HG02981 (cell line): Measurements from ENCODE around the gene MIPOL1.
"Not testable (repeated sequence)": the region's sequence is repeated elsewhere in the genome, so short reads cannot be mapped to it uniquely, and the experiment has no call there.

Experiments used
- ATAC-seq: cut with Tn5 transposase; IDR thresholded peaks from one replicate; pipeline ENCODE4 v1.9.1; 2021; ENCODE audit warnings: mild to moderate bottlenecking, moderate library complexity; ENCODE audit not compliant: unreplicated experiment

The MIPOL1 gene

DNA sequence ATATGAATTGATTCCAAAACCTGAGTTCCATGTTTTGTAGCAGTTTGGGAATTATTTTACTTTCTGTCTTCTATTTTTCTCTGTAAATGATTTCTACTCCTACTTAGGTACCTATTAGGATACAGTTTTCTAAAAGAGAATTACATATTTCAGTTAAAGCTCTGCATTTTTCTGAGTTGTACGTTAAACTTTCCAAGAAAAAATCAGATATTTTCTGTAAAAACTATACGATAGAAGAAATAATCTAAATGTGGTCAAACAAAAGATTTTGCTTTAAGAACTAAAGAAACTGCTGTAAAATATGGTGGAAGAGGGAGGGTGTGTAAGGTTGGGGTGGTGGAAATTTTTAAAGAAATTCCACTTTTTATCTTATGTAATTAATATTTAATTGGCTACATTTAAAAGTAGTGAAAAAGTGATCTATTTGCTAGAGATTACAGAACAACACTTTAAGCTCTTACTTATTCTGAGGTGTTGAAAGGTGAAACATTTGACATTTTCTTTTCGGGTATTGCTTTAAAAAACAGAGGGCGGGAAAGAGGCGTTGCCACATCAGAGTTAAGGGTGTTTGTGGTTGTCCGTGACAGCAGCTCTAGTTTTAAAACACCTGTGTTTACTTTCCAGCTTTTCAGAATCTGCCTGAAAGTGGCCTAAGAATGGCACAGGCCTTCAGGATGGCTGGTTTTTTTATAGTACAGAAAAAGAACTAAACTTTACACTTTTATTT is 187.3 kb downstream of the MIPOL1 start:
- ATAC-seq = no peak

- ATAC-seq = not testable (repeated sequence)
Observed at GRCh38 chr14:37397157-37397940, 199.6 kb downstream of the MIPOL1 start.

DNA sequence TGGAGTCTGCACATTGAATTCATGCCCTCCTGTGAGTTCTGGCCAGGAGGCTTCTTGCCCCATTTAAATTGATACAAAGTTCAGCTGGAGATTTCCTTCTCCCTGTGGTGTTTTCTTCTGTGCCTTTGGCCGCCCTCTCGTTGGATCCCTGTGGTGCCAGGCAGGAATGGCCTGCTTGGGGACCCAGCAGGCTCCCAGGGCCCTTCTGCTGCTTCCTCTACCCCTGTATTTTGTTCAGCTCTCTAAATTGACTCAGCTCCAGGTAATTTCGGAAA is 200.1 kb downstream of the MIPOL1 start:
- ATAC-seq = no peak

- no peak for ATAC-seq
Observed at GRCh38 chr14:37399517-37399916, 201.8 kb downstream of the MIPOL1 start.

- no peak for ATAC-seq
Observed at GRCh38 chr14:37401093-37401492, 203.4 kb downstream of the MIPOL1 start.

GRCh38 chr14:37403626-37404025 is 205.9 kb downstream of the MIPOL1 start:
- ATAC-seq = no peak

- ATAC-seq = no peak
Observed at GRCh38 chr14:37406095-37406494, 208.4 kb downstream of the MIPOL1 start.

GRCh38 chr14:37411079-37411735 is 213.5 kb downstream of the MIPOL1 start:
- no peak for ATAC-seq

DNA sequence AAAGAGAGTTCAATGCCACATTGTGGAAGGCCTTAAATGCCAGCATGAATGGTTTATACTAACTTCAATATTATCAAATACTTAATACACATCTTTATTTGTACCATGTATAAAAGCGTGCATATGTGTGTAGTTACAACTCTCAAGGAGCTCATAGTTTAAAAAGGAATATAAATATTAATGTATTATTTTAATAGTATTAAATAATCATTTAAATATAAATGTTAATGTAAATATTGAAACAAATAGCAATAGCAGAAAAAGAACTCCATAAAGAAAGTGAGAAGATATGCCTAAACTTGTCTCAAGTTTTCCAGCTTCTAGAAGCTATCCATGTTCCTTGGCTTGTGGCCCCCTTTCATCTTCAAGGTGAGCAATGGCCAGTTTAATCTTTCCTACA is 215.3 kb downstream of the MIPOL1 start:
- no peak for ATAC-seq

DNA sequence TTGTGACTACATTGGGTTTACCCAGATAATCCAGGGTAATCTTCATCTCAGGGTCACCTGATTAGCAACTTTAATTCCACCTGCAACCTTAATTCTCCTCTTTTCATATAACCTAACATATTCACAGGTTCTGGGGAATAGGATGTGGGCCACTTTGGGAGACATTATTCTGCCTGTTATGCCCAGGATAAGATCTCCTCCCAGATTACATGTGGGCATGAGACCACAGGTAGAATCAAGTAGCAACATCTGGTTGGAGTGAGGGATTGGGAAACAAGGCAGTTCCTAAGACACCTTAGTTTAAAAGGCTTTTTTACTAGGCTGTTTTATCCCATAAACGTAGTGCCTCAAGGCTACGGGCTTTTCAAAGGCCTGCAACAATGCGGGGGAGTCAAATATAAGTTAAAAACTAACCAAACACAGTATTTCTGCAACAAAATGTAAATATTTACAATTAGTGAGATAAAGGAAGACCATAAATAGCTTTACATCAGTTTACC is 215.8 kb downstream of the MIPOL1 start:
- ATAC-seq = no peak

GRCh38 chr14:37416264-37416663 is 218.5 kb downstream of the MIPOL1 start:
- ATAC-seq = no peak

DNA sequence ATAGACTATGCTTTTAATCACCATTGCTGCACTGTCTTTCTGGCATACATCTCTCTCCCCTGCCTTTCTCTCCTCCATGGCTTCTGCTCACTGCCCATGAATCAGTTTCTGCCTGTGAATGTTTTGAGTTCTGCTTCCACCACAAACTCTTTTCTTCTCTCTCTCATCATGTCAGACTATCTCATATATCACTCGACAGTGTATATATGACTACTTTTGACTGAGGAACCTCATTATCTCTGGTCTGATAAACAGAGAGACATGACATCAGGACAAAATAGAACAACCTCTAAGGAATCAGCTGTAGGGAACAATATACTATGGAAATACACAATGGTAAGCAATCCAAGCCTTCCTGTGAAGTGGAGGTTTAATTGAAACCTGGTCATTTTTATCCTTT is 219.4 kb downstream of the MIPOL1 start:
- no peak for ATAC-seq

- ATAC-seq = no peak
Observed at GRCh38 chr14:37417833-37418232, 220.1 kb downstream of the MIPOL1 start.

GRCh38 chr14:37420622-37421021 is 222.9 kb downstream of the MIPOL1 start:
- no peak for ATAC-seq

GRCh38 chr14:37422319-37422718 is 224.6 kb downstream of the MIPOL1 start:
- ATAC-seq = no peak

DNA sequence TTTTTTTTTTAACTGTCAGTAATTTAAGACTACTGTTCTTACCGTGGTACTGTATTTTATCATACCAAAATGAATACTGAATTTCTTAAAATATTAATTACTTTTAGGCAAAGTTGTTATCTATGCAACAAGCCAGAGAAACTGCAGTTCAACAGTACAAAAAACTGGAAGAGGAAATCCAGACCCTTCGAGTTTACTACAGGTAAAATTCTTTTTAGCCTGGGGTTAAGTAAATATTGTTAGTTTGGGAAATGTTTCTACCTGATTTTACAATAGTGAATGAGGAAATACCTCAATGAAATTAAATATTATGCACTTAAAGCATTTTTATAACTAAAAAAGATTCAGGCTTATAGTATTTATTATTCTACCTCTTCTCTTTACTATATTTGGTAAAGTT is 225.0 kb downstream of the MIPOL1 start:
- no peak for ATAC-seq

GRCh38 chr14:37428954-37429353 is 231.2 kb downstream of the MIPOL1 start:
- no peak for ATAC-seq

DNA sequence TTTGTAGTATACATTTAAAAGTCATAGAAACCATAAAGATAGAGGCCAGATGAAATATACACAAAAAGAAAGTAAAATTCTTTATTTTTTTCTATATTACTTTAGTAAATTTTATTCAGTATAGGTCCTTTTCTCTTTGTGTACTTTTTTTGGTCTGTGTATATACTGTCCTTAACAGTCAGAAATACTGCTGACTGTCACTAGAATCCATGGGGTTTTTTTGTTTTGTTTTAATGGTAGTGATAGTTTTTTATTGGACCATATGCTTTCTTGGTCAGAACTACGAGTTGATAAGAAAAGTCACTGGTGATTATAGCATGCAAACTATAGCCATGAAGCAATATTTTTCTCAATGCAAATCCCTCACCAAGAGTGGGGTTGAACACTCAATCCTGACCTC is 231.9 kb downstream of the MIPOL1 start:
- ATAC-seq = no peak

DNA sequence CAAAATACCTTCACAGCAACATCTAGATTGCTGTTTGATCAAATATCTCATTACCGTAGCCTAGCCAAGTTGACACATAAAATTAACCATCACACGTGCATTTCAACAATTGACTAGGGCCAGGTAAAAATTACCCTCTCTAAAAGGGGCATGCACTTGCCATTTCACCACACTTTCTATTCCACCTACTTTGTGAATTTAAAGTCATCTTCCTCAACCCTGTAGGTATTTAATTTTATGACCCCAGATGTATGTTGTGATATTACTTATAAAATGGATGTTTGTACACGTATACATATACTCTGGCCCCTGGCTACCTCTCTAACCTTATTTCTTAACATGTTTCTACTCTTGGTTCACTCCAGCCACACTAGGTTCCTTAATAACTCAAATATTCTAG is 237.1 kb downstream of the MIPOL1 start:
- no peak for ATAC-seq

GRCh38 chr14:37436519-37436918 is 238.8 kb downstream of the MIPOL1 start:
- ATAC-seq = no peak

DNA sequence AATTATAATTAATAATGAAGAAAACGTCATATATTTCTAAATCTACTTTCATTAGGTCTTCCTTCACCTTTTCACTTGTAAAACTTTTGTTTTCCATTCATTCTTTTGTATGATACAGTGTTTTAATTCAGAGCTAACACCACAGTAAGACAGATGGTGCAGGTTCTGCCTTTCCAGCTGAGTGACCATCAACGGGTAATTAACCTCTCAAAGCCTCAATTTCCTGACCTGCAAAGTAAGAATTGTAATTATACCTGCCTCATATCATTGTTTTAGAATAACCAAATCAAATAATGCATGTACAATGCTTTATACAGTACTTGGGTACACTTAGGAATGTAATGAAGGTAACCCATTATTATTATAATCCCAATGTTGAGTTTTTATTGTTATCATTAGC is 239.8 kb downstream of the MIPOL1 start:
- no peak for ATAC-seq

DNA sequence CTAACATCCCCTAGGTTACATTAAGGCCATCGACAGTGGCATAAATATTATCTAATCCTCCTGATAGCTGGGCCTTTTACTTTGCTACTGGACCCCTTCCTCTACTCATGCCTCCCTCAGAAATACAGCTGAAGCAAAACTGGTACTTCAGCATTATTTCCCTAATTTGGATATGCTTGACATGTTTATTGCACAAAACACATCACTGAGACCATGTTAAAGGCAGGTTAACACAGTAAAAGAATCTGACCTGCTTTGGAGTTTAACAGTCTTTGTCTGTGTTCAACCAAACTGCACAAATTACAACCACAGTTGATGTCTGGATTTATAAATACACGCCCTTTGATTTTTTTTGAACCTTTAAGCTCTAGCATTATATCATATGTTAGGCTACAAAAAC is 240.7 kb downstream of the MIPOL1 start:
- no peak for ATAC-seq
